Posterior cingulate gyrus (tissue), 11 donors: ENCODE data around the gene METTL22.

ENCODE experiments used
- DNase-seq, 10 donors: peaks; one replicate each; pipeline versions ENCODE4 v3.0.0 to v3.0.0-alpha.2; 2020 to 2021; ENCODE audit warnings: mixed read lengths in 3 of 10
- intact Hi-C: fragments of 100-400 bp; cut with DNase I; formaldehyde crosslinking; loops from one replicate; pipeline ENCODE4 v1.15.1; 2023

Gene METTL22

GRCh38 chr16:8590811-8591210 lies 30.7 kb upstream of the METTL22 start:
- DNase-seq, result no peak
- intact Hi-C loops, result no loop called here

DNA sequence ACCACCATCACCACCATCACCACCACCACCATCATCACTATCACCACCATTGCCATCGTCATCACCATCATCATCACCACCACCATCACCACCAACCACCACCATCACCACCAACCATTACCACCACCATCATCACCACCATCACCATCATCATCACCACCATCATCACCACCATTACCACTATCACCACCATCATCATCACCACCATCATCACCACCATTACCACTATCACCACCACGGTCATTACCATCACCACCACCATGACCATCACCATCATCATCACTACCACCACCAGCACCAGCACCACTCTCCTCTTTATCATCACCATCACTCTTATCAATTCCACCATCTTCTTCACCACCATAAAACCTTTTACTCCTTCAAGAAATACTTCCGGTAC lies 30.0 kb upstream of the METTL22 start:
- intact Hi-C loops, result no loop called here

GRCh38 chr16:8594149-8594666 lies 27.3 kb upstream of the METTL22 start:
- no peak for DNase-seq
- intact Hi-C loops, result no loop called here

More for the DNA sequence above, 30.0 kb upstream of the METTL22 start:
- DNase-seq, result no peak

GRCh38 chr16:8595783-8596182 lies 25.7 kb upstream of the METTL22 start:
- no peak for DNase-seq
- intact Hi-C loops, result no loop called here

GRCh38 chr16:8596581-8596980 lies 24.9 kb upstream of the METTL22 start:
- intact Hi-C loops, result no loop called here
- DNase-seq, result no peak

DNA sequence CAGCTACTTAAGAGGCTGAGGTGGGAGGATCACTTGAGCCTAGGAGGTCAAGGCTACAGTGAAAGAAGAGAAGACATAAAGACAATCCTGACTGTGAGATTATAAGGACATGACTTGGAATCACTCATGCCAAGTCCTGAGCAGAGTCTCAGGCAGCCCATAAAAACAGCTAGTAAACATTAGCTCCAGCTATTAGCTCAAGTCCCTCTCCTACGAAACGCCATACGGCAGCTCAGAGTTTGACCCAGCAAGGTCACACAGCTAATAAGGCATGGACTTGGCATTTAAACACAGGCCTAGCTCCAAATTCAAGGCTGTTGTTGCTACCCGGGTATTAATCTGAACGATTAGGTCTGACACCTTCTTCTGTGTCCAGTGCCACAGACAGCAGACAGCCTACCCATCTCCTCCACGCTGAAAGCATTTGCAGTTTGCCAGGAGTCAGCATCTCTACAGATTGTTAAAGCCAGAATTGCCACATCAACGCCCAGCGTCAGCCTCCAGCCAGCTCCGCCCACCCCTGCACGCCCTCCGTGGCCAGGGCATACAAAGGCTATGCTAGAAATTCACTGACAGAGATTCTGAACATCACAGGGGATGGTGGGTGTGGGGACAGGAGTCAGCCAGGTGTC lies 21.2 kb upstream of the METTL22 start:
- no peak for DNase-seq
- intact Hi-C loops, result no loop called here

- intact Hi-C loops, result no loop called here
- no peak for DNase-seq
Measured at GRCh38 chr16:8605554-8605953, 15.9 kb upstream of the METTL22 start.

DNA sequence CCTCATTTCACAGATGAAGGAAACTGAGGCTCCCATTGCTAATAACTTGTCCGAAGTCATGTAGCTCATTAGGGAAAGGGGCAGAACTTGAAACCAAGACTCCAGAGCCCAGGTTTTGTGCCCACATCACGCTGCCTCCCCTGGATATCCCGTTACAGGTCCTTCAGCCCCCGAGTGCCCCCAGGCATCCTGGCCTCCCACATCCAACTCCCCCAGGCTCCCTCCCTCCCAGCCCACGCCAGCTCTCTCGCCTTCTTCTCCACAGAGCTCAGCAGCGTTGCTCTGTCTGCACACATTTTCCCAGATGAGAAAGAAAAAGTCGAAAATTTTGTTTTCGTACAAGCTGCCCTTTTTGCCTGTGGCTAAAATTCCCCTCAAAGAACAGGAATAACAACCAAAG lies 14.3 kb upstream of the METTL22 start:
- intact Hi-C loops, result no loop called here
- DNase-seq, result no peak

- DNase-seq, result no peak
- intact Hi-C loops, result no loop called here
Measured at GRCh38 chr16:8611122-8611521, 10.4 kb upstream of the METTL22 start.

- DNase-seq, result no peak
- intact Hi-C loops, result no loop called here
Measured at GRCh38 chr16:8611886-8612600, 9.5 kb upstream of the METTL22 start.

GRCh38 chr16:8614435-8615029 lies 7.0 kb upstream of the METTL22 start:
- DNase-seq, result no peak
- intact Hi-C loops, result no loop called here

DNA sequence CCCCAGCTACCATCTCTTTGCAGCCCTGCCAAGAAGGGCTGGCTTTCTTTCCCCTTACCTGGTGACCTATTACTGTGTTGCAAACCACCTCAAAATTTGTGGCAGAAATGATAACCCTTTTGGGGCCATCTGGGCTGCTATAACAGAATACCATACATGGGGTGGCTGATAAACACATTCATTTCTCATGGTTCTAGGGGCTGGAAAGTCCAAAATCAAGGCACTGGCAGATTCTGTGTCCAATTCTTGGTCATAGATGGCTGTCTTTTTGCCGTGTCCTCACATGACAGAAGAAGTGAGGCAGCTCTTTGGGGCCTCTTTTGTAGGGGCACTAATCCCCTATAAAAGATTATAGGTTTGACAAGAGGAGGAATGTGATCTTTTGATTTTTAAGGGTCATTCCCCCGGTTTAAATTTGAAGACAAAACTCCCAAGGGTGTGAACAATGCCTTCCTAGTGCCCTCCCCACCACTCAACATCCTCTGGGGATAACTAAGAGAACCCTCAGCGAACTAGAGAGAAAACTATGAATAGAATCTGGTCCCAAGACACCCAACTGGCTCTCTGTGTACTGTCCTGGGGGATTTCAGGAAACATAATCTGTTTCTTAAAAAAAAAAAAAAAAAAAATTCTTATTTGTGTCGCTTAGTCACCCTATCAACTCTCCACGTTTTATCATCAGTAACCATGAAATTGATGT lies 1.7 kb upstream of the METTL22 start:
- DNase-seq, result no peak
- intact Hi-C loops, result loop anchor here (5.0 kb wide), 1 partner anchor 53 kb away; no protein-coding TSS in a partner anchor

DNA sequence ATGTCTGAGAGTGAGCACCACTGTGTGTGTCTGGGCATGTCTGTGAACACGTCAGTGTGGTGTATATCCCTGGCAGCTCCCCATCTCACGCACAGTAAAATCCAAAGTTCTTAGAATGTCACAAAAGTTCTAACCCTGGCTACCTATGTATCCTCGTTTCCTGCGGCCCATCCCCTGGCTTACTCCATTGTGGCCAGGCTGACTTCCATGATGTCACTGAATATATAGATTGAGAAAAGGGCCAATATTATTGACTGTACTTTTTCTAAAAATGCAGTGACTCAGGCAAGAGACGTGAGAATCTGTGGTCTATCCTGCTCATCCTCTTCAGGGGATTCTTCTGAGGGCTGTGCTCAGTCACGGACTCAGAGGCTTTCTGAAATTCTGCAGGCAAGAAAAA lies 963 bp upstream of the METTL22 start:
- intact Hi-C loops, result loop anchor here (5.0 kb wide), 1 partner anchor 53 kb away; no protein-coding TSS in a partner anchor
- DNase-seq, result no peak

- no peak for DNase-seq
- intact Hi-C loops, result loop anchor here (5.0 kb wide), 1 partner anchor 54 kb away; no protein-coding TSS in a partner anchor
Measured at GRCh38 chr16:8621222-8621571, 301 bp upstream of the METTL22 start.

- intact Hi-C loops, result loop anchor here (5.0 kb wide), 1 partner anchor 55 kb away; no protein-coding TSS in a partner anchor
- no peak for DNase-seq
Measured at GRCh38 chr16:8622315-8622656, 788 bp downstream of the METTL22 start.

GRCh38 chr16:8623634-8624033 lies 2.1 kb downstream of the METTL22 start:
- intact Hi-C loops, result loop anchor here (5.0 kb wide), 1 partner anchor 56 kb away; no protein-coding TSS in a partner anchor
- no peak for DNase-seq

GRCh38 chr16:8625491-8626087 lies 4.1 kb downstream of the METTL22 start:
- intact Hi-C loops, result no loop called here
- peak in 1 of 10 donors; percentile 46 for DNase-seq

DNA sequence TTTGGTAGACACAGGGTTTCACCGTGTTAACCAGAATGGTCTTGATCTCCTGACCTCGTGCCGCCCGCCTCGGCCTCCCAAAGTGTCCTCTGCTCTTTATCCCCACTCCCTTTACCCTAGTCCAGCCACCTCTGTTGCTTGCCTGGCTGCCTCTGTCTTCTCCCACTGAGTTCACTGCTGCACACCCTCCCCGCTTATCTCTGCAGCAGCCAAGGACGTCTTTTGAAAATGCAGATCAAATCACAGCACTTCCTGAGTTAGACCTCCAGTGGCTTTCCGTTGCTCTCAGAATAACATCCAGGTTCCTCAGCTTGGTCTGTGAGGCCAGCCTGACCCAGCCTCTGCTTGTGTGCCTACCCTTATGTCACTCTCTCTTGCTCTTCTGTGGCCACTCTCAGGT lies 5.4 kb downstream of the METTL22 start:
- intact Hi-C loops, result no loop called here
- DNase-seq, result no peak

GRCh38 chr16:8627456-8627855 lies 6.0 kb downstream of the METTL22 start:
- intact Hi-C loops, result no loop called here
- DNase-seq, result no peak

DNA sequence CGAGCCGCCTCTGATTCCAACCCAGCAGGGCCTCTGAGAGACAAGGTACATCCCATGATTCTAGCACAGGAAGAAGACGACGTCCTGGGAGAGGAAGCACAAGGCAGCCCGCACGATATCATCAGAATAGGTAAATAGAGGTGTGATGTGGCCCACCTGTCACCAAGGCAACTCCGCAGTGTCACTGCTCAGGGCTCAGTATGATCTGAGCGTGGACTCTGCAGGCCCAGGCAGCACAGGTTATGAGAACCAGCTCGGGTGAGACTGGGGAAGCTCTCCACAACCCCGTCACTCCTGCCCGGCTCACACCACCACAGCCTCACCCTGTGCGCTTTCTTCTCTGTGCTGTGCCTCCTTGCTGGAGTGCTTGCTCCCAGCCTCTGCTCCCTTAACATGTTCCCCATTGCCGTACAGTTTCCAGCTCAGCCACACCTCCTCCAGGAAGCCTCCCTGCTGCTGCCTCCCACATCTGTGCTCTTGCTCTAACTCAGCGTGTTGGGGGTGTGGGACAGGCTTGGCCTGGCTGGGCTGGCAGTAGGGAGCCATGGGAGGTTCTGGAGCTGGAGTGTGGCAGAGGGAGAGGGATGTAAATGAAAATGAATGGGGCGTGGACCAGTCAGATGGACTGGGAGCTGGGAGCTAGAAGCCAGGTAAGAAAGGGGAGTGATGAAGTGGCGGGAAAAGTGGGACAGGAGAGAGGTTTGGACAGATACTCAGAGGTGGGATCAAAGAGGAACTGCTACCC lies 7.7 kb downstream of the METTL22 start:
- DNase-seq, result no peak

More for the DNA sequence above, 7.7 kb downstream of the METTL22 start:
- intact Hi-C loops, result no loop called here
